AML-193 (cell line): ENCODE results near the gene MAGEA2.
"Not testable (repeated sequence)": the region's sequence is repeated elsewhere in the genome, so short reads cannot be mapped to it uniquely, and the experiment has no call there.

Experiments used
- DNase-seq, 2 experiments: peaks; one replicate each; lab custom pipeline; 2025; lab: John Stamatoyannopoulos, UW

The MAGEA2 gene

GRCh38 chrX:152706500-152706899 lies 47.1 kb downstream of the MAGEA2 start:
- DNase-seq: not testable (repeated sequence)

GRCh38 chrX:152700390-152700789 lies 53.3 kb downstream of the MAGEA2 start:
- not testable (repeated sequence) for DNase-seq
